OCI-LY1 (cell line): ENCODE results near the gene CYB5R3.

ENCODE experiments used
- H2AFZ ChIP-seq: fragments of 200-600 bp; sonication (generic), shearing (Covaris generic); 2 replicates; pipeline ENCODE4 v1.6.0; 2014; ENCODE audit warnings: antibody characterized with exemption, mild to moderate bottlenecking, low read length
- H3F3A ChIP-seq: fragments of 200-600 bp; sonication (generic), shearing (Covaris generic); 2 replicates; pipeline ENCODE4 v1.6.0; 2014; ENCODE audit warnings: mild to moderate bottlenecking, antibody characterized with exemption, low read length, moderate library complexity; ENCODE audit not compliant: insufficient read depth
- H3K27ac ChIP-seq: fragments of 200-600 bp; sonication (generic); 2 replicates; pipeline ENCODE4 v1.5.1; 2014; ENCODE audit warnings: low read length, mixed run types, mild to moderate bottlenecking, low read depth; ENCODE audit not compliant: poor library complexity, severe bottlenecking
- H3K27me3 ChIP-seq: fragments of 200-600 bp; sonication (generic); 2 replicates; pipeline ENCODE4 v1.6.0; 2014; ENCODE audit warnings: antibody characterized with exemption, mild to moderate bottlenecking, low read length, moderate library complexity; ENCODE audit not compliant: insufficient read depth
- H3K36me3 ChIP-seq: fragments of 200-600 bp; sonication (generic); 2 replicates; pipeline ENCODE4 v1.6.1; 2014; ENCODE audit warnings: mild to moderate bottlenecking, antibody characterized with exemption, low read length, moderate library complexity, mixed read lengths; ENCODE audit not compliant: insufficient read depth
- H3K4me1 ChIP-seq: fragments of 200-600 bp; sonication (generic); 2 replicates; pipeline ENCODE4 v1.5.1; 2014; ENCODE audit warnings: mild to moderate bottlenecking, low read length, moderate library complexity; ENCODE audit not compliant: insufficient read depth, severe bottlenecking
- H3K4me2 ChIP-seq: fragments of 200-600 bp; sonication (generic), shearing (Covaris generic); 2 replicates; pipeline ENCODE4 v1.6.1; 2014; ENCODE audit warnings: low read length
- H3K4me3 ChIP-seq: fragments of 200-600 bp; sonication (generic); 2 replicates; pipeline ENCODE4 v1.5.1; 2014; ENCODE audit warnings: low read length, low read depth, mild to moderate bottlenecking, mixed read lengths; ENCODE audit not compliant: poor library complexity, severe bottlenecking
- H3K79me2 ChIP-seq: fragments of 200-600 bp; shearing (Covaris generic); 2 replicates; pipeline ENCODE4 v1.6.1; 2016; ENCODE audit warnings: mixed run types, low read length, mixed read lengths; ENCODE audit not compliant: insufficient read depth
- H3K9ac ChIP-seq: fragments of 200-600 bp; sonication (generic), shearing (Covaris generic); 2 replicates; pipeline ENCODE4 v1.6.1; 2014; ENCODE audit warnings: mild to moderate bottlenecking, low read length, mixed read lengths
- H3K9me2 ChIP-seq: fragments of 200-600 bp; sonication (generic), shearing (Covaris generic); 2 replicates; pipeline ENCODE4 v1.6.1; 2014; ENCODE audit warnings: low read depth, mild to moderate bottlenecking, low read length, mixed read lengths
- H3K9me3 ChIP-seq: fragments of 200-600 bp; shearing (Covaris generic); 2 replicates; pipeline ENCODE4 v1.6.1; 2014; ENCODE audit warnings: low read length, mixed read lengths
- H4K20me1 ChIP-seq: fragments of 200-600 bp; sonication (generic), shearing (Covaris generic); 2 replicates; pipeline ENCODE4 v1.6.0; 2016; ENCODE audit warnings: mild to moderate bottlenecking, low read length; ENCODE audit not compliant: insufficient read depth
- EZH2 ChIP-seq: fragments of 200-600 bp; sonication (generic), shearing (Covaris generic); IDR thresholded peaks from 2 replicates; pipeline ENCODE4 v1.8.0; 2017; ENCODE audit warnings: borderline replicate concordance, mixed run types, mild to moderate bottlenecking, antibody characterized with exemption, low read length, moderate library complexity, mixed read lengths
- TF ChIP-seq, protein P1 (sequence below): fragments of 200-600 bp; sonication (generic), shearing (Covaris generic); IDR thresholded peaks from 2 replicates; pipeline ENCODE4 v1.5.1; 2017; ENCODE audit warnings: mild to moderate bottlenecking, antibody characterized with exemption, low read length, moderate library complexity, mixed read lengths

The CYB5R3 gene

DNA sequence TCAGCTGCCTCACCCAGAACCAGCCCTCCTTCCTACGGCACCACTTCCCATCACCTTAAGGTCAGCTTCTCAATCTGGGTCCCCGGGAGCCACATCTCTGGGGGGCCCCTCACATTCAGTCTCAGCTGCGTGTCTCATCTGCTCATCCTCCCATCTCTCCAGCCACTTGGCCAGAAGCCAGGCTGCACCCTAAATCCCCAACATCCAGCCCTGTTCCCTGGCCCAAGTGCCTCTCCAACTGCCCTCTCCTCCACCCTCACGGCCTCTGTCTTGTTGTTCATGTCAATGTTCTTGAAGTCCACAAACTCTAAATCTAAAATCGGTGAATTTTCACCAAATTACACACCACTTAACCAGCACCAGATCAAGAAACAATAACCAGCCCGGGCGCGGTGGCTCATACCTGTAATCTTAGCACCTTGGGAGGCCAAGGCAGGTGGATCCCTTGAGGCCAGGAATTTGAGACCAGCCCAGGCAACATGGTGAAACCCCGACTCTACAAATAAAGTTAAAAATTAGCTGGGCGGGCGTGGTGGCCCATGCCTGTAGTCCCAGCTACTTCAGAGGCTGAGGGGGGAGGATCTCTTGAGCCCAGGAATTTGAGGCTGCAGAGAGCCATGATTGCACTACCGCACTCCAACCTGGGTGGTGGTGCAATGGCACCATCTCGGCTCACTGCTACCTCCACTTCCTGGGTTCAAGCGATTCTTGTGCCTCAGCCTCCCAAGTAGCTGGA, 37.7 kb upstream of the CYB5R3 start:
- Histone ChIP-seq H3K4me2 (no peak overlapping the region), H3K36me3 (no peaks in the 10 kb centered on the region)

DNA sequence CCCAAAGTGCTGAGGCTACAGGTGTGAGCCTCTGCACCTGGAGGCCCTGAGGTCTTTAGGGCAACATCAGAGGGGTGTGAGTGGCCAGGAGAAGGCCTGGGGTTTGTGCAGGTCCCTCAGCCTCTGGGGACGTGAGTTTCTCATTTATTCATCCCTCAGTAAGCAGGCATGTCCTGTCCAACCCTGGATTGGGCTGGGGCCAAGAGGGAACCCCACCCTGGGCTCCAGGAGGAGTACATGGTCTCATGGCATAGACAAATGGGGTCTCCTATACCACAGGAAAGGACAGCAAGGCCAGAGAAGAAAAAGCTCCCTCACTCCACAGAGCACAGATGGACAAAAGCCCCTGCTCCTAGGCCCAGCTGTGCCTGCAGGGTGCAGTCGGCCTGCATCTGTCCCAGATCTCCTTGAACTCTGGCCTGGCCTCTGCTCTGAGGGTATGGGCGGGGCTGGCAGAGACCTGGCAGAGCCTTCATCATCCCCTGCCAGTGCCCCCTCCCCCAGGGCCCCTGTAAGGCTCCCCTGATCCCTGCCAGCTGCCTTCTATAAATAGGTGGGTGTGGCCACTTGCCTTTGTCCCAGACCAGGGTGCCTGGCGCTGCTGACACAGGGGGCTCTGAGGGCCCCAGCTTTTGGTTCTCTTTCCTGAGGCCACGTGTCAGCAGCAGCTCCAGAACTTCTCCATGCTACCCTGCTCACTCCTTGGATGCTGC, 36.9 kb upstream of the CYB5R3 start:
- no peak overlapping the region for H3K4me3 ChIP-seq
- 0 out of 2 replicates have a peak, but pooled peaks cover 3% of the 10 kb centered on the region for H3K27me3 ChIP-seq
- no peak overlapping the region for H3K9ac ChIP-seq
- no peak overlapping the region for H3K27ac ChIP-seq
- H3K4me2 ChIP-seq, result no peak overlapping the region
- H3K36me3 ChIP-seq, result no peaks in the 10 kb centered on the region
- H3K9me3 ChIP-seq, result no peaks in the 10 kb centered on the region
- no peaks in the 10 kb centered on the region for H3F3A ChIP-seq
- no peaks in the 10 kb centered on the region for H3K9me2 ChIP-seq
- peaks cover under 1% of the 10 kb centered on the region for H3K4me1 ChIP-seq
- no peaks in the 10 kb centered on the region for H4K20me1 ChIP-seq
- no peak overlapping the region for H2AFZ ChIP-seq
- H3K79me2 ChIP-seq, result no peaks in the 10 kb centered on the region
- TF ChIP-seq, protein P1, sequence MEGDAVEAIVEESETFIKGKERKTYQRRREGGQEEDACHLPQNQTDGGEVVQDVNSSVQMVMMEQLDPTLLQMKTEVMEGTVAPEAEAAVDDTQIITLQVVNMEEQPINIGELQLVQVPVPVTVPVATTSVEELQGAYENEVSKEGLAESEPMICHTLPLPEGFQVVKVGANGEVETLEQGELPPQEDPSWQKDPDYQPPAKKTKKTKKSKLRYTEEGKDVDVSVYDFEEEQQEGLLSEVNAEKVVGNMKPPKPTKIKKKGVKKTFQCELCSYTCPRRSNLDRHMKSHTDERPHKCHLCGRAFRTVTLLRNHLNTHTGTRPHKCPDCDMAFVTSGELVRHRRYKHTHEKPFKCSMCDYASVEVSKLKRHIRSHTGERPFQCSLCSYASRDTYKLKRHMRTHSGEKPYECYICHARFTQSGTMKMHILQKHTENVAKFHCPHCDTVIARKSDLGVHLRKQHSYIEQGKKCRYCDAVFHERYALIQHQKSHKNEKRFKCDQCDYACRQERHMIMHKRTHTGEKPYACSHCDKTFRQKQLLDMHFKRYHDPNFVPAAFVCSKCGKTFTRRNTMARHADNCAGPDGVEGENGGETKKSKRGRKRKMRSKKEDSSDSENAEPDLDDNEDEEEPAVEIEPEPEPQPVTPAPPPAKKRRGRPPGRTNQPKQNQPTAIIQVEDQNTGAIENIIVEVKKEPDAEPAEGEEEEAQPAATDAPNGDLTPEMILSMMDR, result no peak
- no peak for TF ChIP-seq EZH2

More for the DNA sequence above, 37.7 kb upstream of the CYB5R3 start:
- no peak overlapping the region for H3K9ac ChIP-seq
- H3K9me3 ChIP-seq, result no peaks in the 10 kb centered on the region
- H3K27ac ChIP-seq, result no peak overlapping the region
- H3K9me2 ChIP-seq, result no peaks in the 10 kb centered on the region
- TF ChIP-seq, protein P1, result no peak
- TF ChIP-seq EZH2, result no peak
- H3K4me3 ChIP-seq, result no peak overlapping the region
- H3K79me2 ChIP-seq, result no peaks in the 10 kb centered on the region
- H3F3A ChIP-seq, result no peaks in the 10 kb centered on the region
- H4K20me1 ChIP-seq, result no peaks in the 10 kb centered on the region
- no peak overlapping the region for H2AFZ ChIP-seq
- H3K4me1 ChIP-seq, result peaks cover 9% of the 10 kb centered on the region
- 0 out of 2 replicates have a peak, but pooled peaks cover 3% of the 10 kb centered on the region for H3K27me3 ChIP-seq

DNA sequence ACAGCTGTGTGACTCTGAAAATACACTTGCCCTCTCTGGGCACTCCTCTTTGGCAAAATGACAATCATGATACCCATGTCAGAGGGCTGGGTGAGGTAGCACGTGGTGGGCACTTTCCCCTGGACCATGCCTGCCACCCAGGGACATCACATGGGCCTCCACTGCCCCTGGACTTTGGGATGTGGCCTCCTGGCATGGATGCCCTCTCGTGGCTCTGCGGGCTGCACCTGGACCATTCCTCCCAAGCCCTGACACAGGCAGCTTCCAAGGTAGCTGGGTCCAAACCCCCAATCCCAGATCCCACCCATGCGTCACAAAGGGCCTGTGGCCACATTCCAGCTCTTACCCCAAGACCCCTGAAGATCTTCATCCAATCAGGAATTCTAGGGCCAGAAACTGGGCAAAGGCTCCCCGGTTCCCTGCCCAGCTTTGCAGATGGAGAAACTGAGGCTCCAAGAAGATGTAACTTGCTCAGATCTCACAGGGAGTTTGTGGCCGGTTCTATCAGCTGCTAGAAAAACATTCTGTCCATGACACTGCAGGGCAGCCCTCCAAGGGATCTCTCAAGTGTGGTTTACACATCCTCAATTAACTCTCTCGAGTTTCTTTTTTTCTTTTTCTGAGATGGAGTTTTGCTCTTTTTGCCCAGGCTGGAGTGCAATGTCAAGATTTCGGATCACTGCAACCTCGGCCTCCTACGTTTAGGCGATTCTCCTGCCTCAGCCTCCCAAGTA, 35.4 kb upstream of the CYB5R3 start:
- H3K36me3 ChIP-seq, result no peaks in the 10 kb centered on the region; the same call in 1 of the 2 replicates
- TF ChIP-seq EZH2, result no peak
- TF ChIP-seq, protein P1, result no peak
- H3K9ac ChIP-seq, result no peak overlapping the region
- H3K27me3 ChIP-seq, result peaks cover 6% of the 10 kb centered on the region; the same call in 1 of the 2 replicates
- no peaks in the 10 kb centered on the region for H3K9me2 ChIP-seq
- H3K4me1 ChIP-seq, result no peaks in the 10 kb centered on the region
- H4K20me1 ChIP-seq, result no peaks in the 10 kb centered on the region
- no peaks in the 10 kb centered on the region for H3F3A ChIP-seq
- no peaks in the 10 kb centered on the region for H3K9me3 ChIP-seq
- H3K4me3 ChIP-seq, result no peak overlapping the region
- no peak overlapping the region for H2AFZ ChIP-seq
- H3K79me2 ChIP-seq, result no peaks in the 10 kb centered on the region
- H3K4me2 ChIP-seq, result no peak overlapping the region
- no peak overlapping the region for H3K27ac ChIP-seq
